Adrenal gland (tissue), 5 donors: Measurements from ENCODE around the gene STK38.

ENCODE experiments used
- CTCF ChIP-seq, 6 experiments: fragments of 450-650 bp in 4 of 6; fragments of 200-600 bp in 2 of 6; sonication (generic) in 1 of 6; IDR thresholded peaks; 1 replicate in 5 of 6; 2 replicates in 1 of 6; pipeline versions ENCODE4 v1.5.1 to v1.8.0; 2016 to 2021; ENCODE audit warnings: antibody characterized with exemption in 6 of 6, mild to moderate bottlenecking in 2 of 6, moderate library complexity in 1 of 6
- POLR2A ChIP-seq, 2 donors: fragments of 450-650 bp; IDR thresholded peaks; one replicate each; pipeline ENCODE4 v1.6.1; 2017; ENCODE audit warnings: antibody characterized with exemption in 2 of 2, mild to moderate bottlenecking in 2 of 2, moderate library complexity in 1 of 2
- donor health status: DM: no; HTN: no; CAD: no.

GRCh38 chr6:36488221-36488620 lies 59.1 kb downstream of the STK38 start:
- TF ChIP-seq CTCF (IDR thresholded peaks at IDR 0.05), result no peak
- no peak for TF ChIP-seq POLR2A (IDR thresholded peaks at IDR 0.05)
